ENCODE data around the gene CCDC197. TPM values are rescaled to one million over a fixed set of nuclear protein-coding genes. Genes with fewer than 3 reads are reported as not detected.

The CCDC197 gene
- total RNA-seq, 1 donor from 2014 or later, result 0.74 TPM

DNA sequence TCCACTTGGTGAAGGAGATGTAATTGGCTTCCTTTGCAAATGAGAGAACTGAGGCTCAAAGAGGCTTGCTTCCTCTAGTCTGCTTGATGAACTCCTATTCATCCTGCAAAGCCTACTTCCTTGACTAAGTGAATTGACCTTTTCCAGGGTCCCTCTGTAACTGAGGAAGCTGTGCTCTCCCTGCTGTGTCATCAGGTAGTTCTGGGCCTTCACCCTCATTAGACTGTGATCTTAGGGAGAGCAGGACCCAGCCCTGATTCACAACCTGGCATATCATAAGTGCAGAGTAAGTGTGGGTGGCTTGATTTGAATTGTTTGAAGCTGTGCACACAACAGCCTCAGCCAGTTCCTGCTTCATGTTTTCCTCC is 37.0 kb upstream of the CCDC197 start:
- no peak for DNase-seq
- ATAC-seq, result no peak
- intact Hi-C loops (cut with micrococcal nuclease), result no loop called here

DNA sequence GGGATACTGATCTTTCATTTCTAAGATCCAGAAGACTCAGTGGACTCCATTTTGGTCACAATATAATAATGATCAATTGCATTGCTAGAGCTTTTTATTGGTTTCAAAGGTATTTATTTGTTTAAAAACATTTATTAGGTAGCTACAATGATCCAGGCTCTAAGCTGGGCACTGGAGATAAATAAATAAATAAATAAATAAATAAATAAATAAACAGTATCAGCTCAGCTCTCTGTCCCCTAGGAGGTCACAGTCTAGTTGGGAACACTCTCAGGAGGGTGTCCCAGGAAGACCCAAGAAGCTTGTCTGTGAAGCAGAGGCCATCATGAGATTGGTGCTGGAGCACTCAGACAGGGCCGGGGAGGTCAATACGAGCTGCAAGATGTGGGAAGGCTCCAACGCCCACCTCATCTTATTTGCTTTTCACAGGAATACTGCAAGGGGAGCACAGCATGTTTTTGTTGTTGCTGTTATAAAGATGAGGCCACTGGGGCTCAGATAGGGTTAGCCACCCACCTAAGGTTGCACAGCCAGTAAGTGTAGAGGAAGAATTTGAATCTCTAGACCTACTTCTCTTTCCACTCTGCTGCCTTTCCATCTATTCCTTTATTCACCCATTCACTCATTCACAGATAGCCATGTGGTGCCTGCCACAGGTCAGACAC is 36.2 kb upstream of the CCDC197 start:
- ATAC-seq (no peak), DNase-seq (no peak)
- intact Hi-C loops (cut with micrococcal nuclease), result no loop called here

DNA sequence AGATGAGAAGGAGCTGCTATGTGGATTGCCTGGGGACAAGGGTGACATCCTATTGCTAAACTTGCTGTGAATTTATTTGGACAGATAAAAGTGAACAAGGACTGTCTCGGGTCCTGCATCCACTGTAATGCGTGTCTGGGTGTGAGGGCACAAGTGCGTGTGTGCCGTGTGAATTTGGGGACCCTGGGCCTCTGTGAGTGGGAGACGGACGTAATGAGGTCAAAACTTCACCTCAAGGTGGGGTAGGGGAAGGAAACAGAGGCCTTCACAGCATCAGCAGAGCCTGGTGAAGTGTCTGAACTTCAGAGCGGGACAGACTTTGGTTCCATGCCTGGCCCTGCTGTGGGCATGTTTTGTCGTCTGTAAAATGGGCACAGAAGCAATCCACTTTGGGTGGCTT is 35.5 kb upstream of the CCDC197 start:
- intact Hi-C loops (cut with micrococcal nuclease), result no loop called here
- DNase-seq (no peak), ATAC-seq (no peak)

DNA sequence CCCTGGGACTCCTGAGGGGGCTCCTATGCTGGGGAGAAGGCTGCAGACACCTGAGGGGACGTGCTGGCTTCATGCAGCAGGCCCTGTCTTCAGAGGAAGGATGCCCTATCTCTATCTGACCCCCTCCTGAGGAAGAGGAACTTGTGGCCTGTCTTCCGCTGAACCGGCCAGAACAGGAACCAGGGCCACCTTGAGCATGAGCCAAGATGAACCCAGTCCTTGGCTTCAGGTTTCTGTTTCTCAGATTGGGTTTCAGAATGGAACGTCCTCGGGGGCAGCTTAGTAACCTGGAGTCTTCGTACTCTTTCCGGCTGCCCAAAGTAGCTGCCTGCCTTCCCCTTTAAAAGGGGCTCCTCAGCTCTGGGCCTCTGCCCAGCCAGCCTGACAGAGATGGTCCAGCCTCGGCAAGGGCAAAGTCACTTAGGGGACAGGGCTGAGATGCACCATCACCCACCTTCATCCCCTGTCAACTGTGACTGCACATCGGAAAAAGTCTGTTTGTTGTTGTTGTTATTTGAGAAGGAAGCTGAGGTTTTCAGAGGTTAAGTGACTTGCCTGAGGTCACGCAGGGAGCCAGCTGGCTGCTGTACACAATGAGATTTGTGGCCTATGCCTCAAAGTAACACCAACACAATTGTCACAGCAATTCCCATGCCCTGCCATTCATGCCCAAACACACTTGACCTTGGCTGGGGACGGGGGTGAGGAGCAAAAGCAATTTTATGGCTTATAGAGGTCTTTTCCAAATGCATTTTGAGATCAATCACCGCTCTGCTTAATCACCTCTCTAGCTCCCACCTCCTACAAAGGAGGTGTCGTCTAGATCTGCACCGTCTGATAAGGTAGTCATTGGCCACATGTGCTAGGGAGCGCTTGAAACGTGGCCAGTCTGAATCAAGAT is 34.1 kb upstream of the CCDC197 start:
- ATAC-seq (no peak), DNase-seq (no peak)
- intact Hi-C loops (cut with micrococcal nuclease), result no loop called here

DNA sequence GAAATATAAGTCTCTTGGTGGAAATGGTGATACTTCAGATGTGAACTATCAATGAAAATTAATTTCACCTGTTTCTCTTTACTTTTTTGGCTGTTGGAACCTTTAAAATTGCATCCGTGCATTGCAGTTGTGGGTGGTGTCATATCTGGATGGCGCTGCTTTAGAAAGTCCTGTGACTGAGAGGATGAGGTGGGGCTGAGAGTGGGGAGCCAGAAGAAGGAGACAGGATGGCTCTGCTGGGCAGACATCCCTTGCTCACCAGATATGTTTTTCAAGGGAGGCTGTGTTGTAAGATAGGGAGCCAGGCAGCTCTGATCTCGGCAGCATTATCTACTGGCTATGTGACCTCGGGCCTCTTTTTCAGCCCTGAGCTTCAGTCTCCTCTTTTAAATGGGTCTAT is 33.4 kb upstream of the CCDC197 start:
- ATAC-seq (no peak), DNase-seq (no peak)
- intact Hi-C loops (cut with micrococcal nuclease), result no loop called here

DNA sequence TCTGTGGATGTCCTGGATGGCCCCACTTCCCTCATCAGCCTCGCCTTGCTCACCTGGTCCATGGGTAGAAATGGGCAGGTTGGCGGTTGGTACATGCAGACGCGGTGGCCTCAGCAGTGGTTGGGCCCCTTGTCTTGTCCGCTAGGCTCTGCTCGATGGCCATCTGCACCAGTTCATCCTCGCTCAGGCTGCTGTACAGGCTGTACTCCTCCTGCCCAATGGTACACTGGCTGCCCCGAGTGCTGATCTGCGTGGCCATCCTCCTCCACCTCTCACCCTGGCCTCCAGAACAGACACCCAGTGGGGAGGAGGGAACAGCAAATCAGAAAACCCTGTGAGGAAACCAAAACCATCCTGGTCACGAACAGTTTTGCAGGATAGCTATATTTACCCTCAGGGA is 32.8 kb upstream of the CCDC197 start:
- ATAC-seq (no peak), DNase-seq (no peak)
- intact Hi-C loops (cut with micrococcal nuclease), result no loop called here

DNA sequence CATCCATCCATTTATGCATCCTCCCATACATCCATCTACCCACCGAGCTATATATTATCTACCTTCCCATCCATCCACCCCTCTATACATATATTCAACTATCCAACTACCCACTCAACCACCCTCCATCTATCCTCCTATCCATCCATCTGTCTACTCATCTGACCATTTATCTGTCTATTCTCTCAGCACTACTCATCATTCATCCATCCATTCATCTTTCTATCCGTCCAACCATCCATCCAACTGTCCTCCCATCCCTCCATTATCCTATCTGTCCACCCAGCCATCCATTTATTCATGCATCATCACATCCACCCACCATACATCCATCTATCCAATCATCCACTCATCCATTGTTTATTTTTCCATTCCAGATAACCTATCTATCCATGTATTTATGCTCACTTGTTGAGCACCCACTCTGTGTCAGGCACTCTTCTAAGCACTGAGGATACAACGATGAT is 32.2 kb upstream of the CCDC197 start:
- ATAC-seq, result no peak
- intact Hi-C loops (cut with micrococcal nuclease), result no loop called here
- DNase-seq, result no peak

DNA sequence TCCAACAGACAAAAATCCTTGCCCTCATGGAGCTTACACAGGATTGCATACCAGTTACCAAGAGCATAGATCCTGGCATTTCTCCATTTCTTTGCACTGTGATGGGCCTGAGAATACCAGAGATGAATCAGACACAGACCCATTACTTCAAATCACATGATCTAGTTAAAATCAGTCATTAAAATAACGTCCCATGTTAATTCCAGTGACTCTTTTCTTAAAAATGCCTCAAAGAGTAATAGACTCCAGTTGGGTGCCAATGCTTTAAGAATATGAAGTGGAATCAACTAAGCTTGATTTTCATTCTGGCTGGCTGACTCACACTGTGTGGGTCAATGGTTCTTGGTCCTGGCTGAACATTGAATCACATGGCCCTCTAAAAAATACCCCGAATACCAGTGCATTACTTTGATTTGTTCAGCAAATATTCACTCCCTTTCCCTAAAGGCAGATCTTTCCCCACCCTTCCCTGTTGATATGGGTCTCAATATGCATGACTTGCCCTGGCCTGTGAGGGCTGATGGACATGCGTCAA is 31.7 kb upstream of the CCDC197 start:
- ATAC-seq (no peak), DNase-seq (no peak)
- intact Hi-C loops (cut with micrococcal nuclease), result no loop called here

DNA sequence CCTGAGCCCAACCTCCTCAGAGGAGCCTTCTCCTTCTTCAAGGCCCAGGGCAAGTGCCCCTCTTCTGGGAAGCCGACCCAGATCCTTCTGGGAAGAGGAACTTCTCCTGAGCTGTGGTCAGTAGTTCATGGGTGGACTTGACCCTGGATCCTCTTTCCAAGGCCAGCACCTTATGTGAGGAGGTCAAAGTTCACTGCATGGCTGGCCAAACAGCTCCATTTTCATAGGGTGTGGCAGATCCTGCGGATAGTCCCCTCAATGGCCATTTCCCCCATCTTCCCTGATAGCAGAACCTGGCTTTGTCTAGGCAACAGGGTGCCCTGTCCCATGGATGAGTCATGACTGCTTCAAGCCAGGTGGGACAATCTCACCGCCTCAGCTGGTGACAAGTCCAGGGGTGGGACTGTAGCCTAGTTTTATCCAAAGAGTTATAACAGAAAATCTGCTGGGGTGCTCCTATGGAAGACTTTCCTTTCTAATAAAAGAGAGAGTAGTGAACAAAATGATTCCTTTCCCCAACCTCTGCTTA is 31.1 kb upstream of the CCDC197 start:
- no peak for DNase-seq
- no peak for ATAC-seq
- intact Hi-C loops (cut with micrococcal nuclease), result no loop called here

DNA sequence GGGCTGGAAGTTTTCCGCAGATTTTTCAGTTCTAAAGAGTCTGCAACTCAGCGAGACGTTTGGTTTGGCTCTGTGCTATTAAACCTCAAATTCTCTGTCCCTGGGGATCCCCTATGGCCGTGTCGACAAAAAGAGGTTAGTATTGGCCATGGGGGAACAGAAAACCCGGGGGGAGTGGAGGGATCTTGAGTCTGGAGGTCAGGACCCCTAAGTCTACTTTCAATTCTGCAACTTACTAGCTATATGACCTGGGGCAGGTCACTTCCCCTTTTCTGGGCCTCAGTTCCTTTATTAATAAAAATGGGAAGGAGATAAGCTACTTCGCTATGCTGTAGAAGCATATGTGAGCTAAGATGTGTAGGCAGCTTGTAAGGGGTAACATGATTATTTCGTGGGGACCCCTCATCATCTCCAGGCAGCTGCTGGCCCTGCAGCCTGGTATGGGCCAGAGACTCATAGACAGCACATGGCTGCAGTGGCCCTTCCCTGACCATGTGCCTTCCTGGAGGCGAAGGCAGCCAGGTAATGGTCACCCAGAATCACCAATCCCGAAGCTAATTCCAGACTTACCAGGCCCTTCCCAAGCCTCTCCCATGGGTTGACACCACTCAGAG is 29.4 kb upstream of the CCDC197 start:
- ATAC-seq, result no peak
- no peak for DNase-seq
- intact Hi-C loops (cut with micrococcal nuclease), result no loop called here

DNA sequence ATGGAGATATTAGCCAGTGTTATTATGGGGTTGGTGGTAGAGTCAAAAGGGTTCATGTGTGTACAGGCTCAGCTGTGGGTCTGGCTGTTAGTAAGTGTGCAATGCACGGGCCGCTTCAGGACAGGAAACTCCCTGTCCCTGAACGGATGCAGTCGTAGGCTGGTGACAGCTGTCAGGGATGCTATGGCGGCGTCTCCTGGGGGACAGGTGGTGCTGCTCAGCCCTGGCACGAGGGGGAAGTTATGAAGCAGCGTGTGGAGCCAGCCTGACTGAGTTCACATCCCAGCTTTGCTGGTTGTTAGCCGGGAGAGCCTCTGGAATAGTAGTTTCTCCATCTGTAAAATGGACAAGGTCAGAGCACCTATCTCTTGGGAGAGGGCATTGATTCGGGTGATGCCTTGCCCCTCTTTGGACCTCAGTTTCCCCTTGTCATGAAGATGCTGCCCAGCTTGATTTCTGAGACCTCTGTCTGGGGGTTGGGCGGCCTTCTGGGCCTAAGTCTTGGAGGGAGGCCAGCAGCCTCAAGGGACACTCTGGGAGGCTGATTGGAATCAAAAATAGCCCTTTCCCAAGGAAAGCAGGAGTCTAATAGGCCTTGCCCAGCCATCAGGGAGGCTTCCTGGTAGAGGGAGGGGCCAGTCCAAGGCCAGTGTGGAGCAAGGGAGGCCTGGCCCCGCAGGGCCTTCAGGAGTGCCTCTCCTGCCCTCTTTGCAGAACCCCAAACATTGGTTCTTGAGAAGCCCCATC is 27.8 kb upstream of the CCDC197 start:
- peak; percentile 34 for ATAC-seq
- intact Hi-C loops (cut with micrococcal nuclease), result no loop called here
- DNase-seq, result no peak

DNA sequence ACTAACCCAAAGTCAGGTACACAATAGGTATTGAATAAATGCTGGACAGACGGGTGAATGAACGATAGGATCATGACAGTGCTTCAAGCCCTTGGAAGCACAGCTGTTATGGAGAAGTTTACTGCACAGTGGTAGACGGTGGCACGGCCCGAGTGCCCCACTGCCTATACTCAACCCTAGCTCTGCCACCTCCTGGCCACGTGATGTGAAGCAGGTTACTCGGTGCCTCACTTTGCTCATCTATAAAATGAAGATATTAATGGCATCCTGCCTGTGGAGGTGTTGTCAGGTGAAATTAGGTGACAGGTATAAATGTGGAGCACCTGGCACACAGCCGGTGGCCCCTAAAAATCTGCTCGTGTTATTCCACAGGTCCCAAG is 26.5 kb upstream of the CCDC197 start:
- intact Hi-C loops (cut with micrococcal nuclease), result no loop called here
- no peak for ATAC-seq
- DNase-seq, result no peak

DNA sequence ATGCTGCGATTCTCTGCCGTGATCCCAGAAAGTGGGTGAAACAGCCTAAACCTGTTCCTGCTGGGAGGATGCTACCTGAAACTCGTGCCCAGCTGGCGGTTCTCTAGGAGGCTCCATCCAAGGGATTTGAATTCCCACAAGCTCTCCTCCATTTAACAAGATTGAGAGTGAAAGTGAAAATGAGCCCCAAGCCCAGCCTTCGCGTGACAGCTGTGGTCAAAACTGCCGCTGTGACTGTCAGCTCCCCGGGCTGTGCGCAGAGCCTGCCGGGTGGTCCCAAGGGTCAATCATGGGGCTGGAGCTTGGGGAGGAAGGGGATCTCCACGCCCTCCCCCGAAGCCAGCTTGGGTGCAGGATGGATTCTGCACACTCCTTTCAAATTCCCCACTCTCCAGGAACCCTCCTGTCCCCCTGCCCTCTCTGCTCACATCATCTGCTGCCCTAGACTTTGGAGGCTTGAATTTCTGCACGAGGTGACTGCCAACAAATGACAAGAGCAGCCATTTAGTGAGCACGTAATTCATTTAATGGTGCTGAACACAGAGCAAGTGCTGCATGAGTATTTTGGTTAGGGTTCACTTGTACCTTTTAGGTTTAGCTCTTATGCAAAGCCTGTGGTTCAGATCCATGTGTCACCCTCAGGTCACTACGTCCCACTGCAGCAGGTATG is 26.0 kb upstream of the CCDC197 start:
- ATAC-seq (no peak), DNase-seq (no peak)
- intact Hi-C loops (cut with micrococcal nuclease), result no loop called here

DNA sequence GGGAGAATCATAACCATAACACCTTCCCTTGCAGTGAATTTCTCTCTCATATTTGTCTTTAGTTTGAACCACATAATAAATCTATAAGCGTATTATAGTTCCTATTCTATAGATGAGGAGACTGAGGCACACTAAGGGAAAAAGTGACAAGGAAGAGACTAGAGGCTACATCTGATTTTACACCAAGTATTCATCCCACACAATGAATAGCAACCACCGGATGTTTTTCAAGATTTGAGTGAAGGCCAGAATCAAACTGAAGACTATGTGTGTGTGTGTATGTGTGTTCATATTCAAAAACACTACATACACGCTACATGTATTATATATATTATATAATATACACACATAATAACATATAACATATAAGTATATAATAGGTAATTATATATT is 25.5 kb upstream of the CCDC197 start:
- no peak for ATAC-seq
- intact Hi-C loops (cut with micrococcal nuclease), result no loop called here
- no peak for DNase-seq

DNA sequence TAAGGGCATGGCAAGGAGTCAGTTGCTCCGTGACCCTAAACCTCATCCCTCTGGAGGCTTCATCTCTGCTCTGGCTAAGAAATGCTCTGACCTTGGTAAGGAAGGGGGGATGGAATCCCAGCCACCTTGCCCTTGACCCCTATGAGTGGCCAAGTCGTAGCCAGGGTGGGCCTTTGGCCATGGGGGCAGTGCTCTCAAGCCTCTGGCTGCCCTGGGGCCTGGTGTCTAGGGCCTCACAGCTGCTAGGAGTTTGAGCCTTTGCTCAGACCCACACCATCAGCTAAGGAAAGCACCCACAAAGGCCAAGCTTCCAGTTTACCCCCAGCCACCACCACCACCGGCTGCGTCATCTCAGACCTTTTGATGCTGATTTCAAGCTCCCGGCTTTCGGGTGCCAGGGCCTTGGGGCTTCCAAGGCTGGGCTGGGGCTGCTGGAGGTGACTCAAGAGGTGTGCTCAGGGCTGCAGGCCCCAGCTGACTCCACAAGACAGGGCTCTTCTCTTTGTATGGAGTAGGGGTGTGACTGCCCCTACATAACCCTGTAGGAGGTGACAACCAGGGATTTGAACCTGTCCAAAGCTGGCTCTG is 24.4 kb upstream of the CCDC197 start:
- no peak for ATAC-seq

DNA sequence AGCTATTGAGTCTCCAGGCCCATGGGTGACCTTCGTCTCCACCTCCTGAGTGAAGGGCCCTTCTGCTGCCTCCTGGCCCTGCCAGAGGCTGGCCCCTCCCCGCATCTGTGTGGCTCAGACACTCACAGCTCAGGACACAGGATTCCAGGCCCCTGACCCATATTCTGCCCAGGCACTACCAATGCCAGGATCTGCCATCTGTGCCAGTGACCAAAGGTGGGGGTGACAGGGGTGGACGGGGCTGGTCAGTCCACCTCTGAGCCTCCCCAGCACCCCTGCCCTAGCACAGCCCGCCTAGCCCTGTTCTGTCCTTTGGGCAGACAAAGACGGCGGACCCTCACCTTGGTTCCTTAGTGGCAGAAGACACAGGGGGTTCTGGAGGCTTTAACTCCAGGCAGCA is 23.5 kb upstream of the CCDC197 start:
- DNase-seq, result no peak
- peak; percentile 5 for ATAC-seq
- intact Hi-C loops (cut with micrococcal nuclease), result no loop called here

More for the DNA sequence above, 24.4 kb upstream of the CCDC197 start:
- intact Hi-C loops (cut with micrococcal nuclease), result no loop called here
- no peak for DNase-seq

DNA sequence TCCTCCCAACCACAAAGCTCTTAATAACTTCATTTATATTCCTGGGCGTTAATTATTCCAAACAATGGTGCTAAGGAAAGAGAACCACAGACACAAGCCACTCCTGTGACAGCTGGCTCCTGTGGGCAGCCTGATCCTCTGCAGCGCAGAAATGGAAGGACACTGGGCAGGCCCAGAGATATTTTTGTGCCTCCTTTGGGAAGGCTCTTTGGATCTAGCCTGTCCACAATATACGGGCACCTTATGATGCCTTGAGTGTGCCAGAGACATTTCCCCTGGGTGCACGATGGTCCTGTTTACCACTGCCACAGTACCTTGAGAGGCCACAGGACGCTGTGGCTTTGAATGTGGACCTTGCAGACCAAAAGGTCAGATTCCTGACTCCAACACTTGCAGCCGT is 22.8 kb upstream of the CCDC197 start:
- ATAC-seq, result peak; percentile 48
- no peak for DNase-seq
- intact Hi-C loops (cut with micrococcal nuclease), result no loop called here

DNA sequence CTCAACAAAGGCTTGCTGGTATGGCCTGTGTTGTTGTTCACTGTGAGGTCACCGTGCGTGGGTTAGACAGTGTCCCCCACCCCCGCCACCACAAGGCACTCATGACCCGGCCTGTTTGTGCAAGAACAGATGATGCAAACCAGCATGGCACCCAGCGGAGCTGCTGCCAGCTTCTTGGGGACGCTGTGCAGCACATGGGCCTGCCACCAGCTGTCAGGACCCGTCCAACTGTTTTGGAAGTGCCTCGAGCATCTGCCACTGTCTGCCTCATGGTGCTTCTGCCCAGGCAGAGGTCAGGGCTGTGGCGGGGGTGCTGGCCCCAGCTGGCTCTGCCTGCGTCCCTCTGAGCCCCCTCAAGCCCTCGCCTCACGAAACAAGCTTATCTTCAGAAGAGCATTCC is 22.3 kb upstream of the CCDC197 start:
- ATAC-seq (peak; percentile 59), DNase-seq (peak; percentile 59)
- intact Hi-C loops (cut with micrococcal nuclease), result no loop called here

All from left ventricle myocardium superior (tissue), 1 donor.